NCI-H2107 (cell line): ENCODE measurements around the gene BTBD9.
"Not testable (repeated sequence)": the region's sequence is repeated elsewhere in the genome, so short reads cannot be mapped to it uniquely, and the experiment has no call there.

Source experiments
- DNase-seq: peaks from one replicate; lab custom pipeline; 2025; lab: John Stamatoyannopoulos, UW

BTBD9 gene

DNA sequence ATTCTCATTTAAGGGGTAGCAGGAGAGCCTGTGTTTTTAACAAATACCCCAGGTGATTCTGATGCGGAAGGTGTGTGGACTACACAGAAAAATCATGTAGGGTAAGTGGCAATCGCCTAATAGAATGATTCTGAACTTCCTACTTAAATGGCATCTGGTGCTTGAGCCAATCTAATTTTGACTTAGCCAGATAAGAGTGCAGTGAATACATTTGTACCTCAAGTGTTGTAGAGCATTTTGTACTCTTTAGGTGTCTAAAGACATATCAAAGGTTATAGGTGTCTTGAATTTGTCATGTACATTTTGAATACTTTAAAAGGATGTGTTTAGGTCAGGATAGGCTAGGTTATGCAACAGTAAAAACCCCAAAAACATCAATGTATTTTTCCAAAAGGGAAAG is 10.0 kb upstream of the BTBD9 start:
- no peak for DNase-seq

- no peak for DNase-seq
Measured at GRCh38 chr6:38648629-38649028, 8.9 kb upstream of the BTBD9 start.

DNA sequence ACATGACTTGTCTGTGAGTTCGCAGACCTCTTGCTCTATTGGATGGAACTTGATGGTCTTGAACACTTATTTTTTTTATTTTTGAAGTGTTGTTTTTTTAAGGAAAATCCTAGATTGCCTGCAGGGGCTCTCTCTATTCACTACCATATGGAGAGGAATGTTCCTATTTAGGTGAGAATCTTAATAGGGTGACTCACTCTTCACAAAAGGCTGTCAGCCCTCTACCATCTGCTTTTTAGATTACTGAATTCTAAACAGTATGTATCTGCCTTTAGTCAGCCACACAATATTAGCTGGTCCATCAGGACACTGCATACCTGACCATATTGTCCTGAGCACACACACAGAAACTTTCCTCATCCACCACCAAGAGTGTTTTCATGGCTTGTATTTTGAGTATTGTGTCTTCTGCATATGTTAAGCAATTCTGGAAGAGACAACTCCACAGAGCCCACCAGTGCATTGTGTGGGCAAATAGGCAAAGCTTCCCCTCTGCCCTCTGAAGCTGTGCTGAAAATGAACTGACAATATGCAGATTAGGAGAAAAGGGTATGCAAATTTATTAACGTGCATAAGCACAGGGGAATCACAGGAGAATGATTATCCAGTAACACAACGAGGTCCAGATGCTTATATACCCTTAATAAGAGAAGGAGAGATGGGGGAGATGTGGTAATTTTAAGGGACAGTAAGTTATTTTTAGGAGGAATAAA is 6.6 kb upstream of the BTBD9 start:
- no peak for DNase-seq

- no peak for DNase-seq
Measured at GRCh38 chr6:38644951-38645350, 5.2 kb upstream of the BTBD9 start.

- no peak for DNase-seq
Measured at GRCh38 chr6:38640216-38640909, 634 bp upstream of the BTBD9 start.

- no peak for DNase-seq
Measured at GRCh38 chr6:38638941-38639497, 710 bp downstream of the BTBD9 start.

- DNase-seq, result no peak
Measured at GRCh38 chr6:38637756-38638155, 2.0 kb downstream of the BTBD9 start.

- no peak for DNase-seq
Measured at GRCh38 chr6:38636027-38636426, 3.7 kb downstream of the BTBD9 start.

GRCh38 chr6:38634518-38634917 is 5.2 kb downstream of the BTBD9 start:
- no peak for DNase-seq

DNA sequence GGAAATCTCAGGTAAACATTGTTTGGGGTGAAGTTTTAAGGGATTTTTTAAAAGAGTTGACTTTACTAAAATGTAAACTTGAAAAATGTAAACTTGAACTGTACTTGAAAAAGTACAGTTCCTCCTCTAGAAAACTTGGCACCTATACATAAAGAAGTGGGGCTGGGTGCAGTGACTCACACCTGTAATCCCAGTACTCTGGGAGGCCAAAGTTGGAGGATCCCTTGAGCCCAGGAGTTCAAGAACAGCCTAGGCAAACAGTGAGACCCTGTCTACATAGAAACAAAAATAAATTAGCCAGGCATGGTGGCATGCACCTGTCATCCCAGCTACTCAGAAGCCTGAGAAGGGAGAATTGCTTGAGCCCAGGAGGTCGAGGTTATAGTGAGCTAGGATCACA is 7.2 kb downstream of the BTBD9 start:
- no peak for DNase-seq

GRCh38 chr6:38631186-38631783 is 8.4 kb downstream of the BTBD9 start:
- DNase-seq, result no peak

GRCh38 chr6:38625217-38625616 is 14.5 kb downstream of the BTBD9 start:
- DNase-seq, result no peak

- DNase-seq, result not testable (repeated sequence)
Measured at GRCh38 chr6:38619342-38619741, 20.4 kb downstream of the BTBD9 start.

DNA sequence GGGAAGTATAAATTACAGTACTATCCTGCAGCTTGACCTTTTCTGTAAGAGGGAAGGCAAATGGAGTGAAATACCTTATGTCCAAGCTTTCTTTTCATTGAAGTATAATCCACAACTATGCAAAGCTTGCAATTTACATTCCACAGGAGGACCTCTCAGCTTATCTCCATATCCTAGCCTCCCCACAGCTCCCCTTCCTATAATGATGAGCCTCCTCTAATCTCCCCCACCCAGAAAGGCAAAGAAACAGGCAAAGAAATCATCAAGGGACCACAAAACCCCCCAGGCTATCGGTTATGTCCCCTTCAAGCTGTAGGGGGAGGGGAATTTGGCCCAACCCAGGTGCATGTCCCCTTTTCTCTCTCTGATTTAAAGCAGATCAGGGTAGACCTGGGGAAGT is 21.4 kb downstream of the BTBD9 start:
- DNase-seq, result not testable (repeated sequence)

- DNase-seq, result no peak
Measured at GRCh38 chr6:38617856-38618255, 21.9 kb downstream of the BTBD9 start.

GRCh38 chr6:38612143-38612965 is 27.4 kb downstream of the BTBD9 start:
- DNase-seq, result no peak

DNA sequence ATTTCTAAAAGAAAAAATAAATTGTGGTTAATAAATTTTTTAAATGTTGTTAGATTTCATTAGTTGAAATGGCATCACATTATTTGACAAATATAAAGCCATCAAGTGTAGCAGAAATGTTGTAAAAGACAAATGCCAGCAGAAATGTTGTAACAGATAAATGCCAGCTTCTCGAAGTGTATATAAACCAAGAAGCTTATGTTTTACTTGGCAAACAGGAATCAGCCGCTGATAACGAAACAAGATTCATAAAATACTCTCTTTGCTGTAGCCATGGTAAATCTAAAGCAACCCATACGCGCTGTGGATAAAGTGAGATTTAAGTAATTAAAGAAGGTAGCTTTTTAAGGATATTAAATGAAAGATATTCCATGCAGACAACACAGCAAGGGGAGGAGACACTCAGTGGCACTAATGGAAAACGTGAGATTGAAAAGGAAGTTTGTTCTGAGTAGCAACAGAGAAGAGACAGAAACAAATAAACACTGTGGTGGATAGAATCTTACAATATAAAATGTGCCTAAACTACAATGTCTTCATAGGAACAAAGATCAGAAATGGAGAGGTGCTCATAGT is 29.6 kb downstream of the BTBD9 start:
- DNase-seq, result no peak

- DNase-seq, result no peak
Measured at GRCh38 chr6:38604700-38605099, 35.0 kb downstream of the BTBD9 start.

DNA sequence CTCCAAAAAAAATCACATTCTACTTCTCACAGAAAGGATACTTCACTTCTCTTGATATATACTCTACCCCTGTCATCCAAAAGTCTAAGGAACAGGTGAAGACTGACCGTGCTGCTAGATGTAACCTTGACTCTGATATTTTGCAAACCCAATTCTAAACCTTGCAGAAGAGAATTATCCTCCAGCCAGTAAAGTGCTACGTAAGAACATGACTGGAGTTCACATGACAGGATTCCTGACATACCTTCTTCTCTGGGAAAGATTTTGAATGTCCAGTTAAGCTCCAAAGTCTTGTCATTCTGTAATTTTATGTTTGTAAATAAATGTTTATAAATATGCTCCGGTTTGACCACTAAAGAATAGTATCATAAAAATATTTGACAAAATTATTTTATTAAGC is 35.8 kb downstream of the BTBD9 start:
- no peak for DNase-seq

DNA sequence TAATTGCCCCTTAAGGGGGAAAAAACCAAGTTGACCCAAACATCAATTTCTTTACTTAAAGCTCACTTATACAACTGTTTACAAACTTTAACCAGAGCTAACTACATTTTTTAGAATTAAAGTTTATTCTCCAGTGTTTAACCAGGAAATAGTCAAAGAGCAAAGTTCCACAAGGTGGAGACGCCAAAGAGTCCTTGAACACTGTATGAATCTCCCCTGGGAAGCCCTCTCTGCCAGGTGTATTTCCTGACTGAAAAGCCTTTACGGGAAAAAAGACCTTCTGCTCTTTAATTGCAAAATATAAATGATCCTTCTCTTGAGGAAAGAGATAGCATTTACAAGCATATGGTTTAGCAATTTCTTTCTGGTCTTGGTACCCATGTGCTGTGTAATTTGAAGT is 36.2 kb downstream of the BTBD9 start:
- DNase-seq, result no peak

- no peak for DNase-seq
Measured at GRCh38 chr6:38599966-38600550, 39.7 kb downstream of the BTBD9 start.
